Fibroblast of skin of back (primary cell): ENCODE data around the gene DAGLA.
A peak's percentile ranks its signal among the peaks of the same experiment; 100 is the strongest.

Experiments used
- DNase-seq: peaks from one replicate; pipeline ENCODE4 v3.0.0-alpha.2; 2013

DAGLA gene

DNA sequence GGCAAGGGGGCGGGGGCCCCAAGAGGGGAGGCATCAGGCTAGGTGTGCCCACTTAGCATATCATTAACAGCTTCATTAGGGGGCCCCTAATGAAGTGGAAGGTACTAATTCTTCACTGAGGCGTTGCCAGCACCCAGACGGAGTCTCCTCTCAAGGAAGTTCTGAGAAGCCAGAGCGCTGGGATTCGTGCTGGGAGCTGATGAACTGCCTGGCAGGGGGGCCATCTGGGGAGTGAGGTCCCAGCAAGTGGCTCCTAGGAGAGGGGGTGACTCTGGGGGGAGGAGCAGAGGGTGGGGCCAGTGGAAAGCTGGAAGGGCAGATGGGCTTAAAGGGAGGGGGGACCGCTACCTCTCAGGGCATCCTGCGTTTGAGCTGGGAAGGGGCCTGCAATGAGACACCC, 29.8 kb downstream of the DAGLA start:
- no peak for DNase-seq

DNA sequence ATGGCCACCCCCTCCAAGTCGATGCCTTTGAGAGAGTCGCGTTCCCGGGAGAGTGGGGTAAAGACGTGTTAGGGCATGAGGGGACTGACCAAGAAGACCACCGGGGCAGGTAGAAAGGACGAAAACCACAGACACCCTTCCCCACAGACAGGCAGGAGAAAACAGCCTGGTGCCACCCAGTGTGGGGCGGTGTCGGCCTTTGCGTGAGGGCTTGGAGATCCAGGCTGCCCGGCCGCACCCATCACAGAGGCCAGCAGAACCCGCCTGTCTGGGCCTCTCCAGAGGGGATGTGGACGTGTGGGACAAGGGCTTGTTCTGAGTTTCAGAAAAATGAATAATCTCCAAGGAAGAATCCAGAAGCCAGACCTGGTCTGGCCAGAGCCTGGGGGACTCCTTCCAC, 30.8 kb downstream of the DAGLA start:
- DNase-seq: no peak

DNA sequence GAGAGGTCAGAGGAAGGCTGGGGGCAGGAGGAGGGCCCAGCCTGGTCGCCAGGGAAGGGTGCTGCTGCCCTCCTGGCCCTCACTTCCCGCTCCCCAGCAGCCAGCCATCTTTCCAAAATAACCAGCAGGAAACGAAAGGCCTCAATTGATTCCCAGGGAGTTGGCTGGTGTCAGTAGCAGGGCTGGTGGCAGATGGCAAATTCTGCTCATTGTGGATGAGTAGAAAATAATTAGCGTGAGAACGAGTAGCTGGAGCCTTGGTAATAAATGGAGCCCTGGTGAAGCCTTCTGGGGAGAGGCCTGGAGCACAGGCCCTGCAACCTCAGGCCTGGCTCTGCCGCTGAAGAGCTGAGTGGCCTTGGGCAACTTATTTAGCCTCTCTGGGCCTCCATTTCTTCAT, 31.3 kb downstream of the DAGLA start:
- no peak for DNase-seq

DNA sequence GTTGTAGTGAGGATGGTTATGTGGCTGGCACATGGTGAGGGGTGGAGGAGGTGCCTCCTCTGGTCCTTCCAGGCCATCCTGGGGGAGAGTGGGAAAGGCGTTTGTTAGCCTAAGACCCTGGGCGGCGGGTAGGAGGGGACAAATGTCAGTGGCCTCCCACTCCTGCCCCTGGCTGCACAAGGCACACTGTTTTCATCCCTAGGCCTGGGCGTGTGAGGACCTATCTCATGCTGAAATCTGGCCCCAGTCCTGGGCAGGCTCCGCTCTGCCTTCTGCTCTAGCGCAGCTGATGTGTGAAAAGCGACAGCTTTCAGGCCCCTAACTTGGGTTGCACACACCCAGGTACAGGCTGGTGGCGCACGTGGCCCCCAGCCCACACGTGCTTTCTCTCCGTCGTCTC, 32.1 kb downstream of the DAGLA start:
- DNase-seq: no peak

- no peak for DNase-seq
Measured at GRCh38 chr11:61712846-61713245, 32.7 kb downstream of the DAGLA start.

GRCh38 chr11:61713464-61713863, 33.3 kb downstream of the DAGLA start:
- no peak for DNase-seq

DNA sequence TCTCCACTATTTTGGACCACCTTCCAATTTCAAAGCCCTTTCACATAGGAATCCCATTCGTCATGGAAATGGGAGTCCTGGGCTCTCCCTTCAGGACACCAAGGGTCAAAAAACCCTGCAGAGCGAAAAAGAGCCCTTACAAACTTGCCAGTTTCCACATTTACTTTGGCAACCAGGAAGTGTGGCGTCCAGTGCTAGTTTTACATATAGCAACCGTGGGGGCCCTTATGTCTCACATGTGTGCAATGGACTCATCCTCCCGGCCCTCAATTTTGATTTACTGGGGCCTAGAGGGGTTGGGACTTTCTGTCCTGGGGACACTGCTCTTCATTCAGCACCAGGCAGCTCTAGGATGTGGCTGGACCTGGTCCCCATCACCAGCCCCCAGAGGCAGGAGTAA, 33.7 kb downstream of the DAGLA start:
- no peak for DNase-seq

GRCh38 chr11:61714316-61714715, 34.1 kb downstream of the DAGLA start:
- DNase-seq: no peak

GRCh38 chr11:61714916-61715315, 34.7 kb downstream of the DAGLA start:
- DNase-seq: no peak

DNA sequence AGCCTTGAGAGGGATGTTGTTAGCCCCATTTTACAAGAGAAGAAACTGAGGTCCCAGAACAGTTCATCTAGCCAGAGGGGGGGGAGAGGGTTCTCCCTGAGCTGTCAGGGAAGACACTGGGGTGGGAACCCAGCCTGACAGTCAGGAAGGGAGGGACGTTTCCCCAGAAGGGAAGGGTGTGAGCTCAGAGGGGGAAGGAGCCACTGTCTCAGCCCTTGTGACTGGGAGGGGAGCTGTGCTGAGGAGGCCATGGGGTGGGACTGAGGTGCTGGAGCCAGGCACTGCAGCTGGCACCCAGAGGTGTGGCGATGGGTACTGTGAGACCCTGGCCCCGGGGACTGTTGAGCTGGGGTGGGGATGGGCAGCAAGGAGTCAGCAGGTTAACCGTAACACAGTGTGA, 35.7 kb downstream of the DAGLA start:
- no peak for DNase-seq

- DNase-seq: no peak
Measured at GRCh38 chr11:61716478-61717285, 36.5 kb downstream of the DAGLA start.

DNA sequence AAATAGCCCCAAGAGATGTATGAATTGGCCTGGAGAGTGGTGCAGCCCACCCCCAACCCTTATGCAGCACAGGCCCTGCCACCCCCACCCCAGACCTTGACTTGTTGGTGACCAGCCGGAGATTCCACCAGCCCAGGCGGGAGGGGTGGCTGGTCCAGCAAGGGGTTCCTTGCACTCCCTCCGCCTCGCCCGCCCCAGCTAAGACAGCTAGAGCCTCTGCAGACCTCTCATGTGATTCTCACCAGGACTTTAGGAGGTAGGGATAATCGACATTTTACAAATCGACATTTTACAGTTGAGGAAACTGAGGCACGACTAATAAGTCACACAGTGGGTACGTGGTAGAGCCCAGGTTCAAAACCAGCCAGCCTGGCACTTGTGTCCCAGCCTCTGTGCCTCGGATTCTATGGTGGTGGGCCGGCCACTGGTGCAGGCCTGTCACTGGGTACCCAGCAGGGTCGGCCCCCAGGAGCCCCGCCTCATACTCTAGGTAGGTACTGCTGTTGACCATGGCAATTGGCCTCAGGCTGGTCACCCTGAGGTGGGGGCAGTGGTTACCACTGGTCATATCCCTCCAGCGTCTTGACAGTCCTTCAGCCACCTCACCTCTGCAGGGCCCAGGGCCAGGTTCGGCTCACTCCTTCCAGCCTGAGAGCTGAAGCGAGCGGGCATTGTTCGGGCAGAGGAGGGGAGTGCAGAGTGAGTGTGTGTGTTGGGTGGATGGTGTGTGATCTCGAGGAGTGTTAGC, 37.3 kb downstream of the DAGLA start:
- DNase-seq: no peak

GRCh38 chr11:61718046-61718531, 37.9 kb downstream of the DAGLA start:
- DNase-seq: no peak

- peak; percentile 86 for DNase-seq
Measured at GRCh38 chr11:61718621-61719302, 38.6 kb downstream of the DAGLA start.

DNA sequence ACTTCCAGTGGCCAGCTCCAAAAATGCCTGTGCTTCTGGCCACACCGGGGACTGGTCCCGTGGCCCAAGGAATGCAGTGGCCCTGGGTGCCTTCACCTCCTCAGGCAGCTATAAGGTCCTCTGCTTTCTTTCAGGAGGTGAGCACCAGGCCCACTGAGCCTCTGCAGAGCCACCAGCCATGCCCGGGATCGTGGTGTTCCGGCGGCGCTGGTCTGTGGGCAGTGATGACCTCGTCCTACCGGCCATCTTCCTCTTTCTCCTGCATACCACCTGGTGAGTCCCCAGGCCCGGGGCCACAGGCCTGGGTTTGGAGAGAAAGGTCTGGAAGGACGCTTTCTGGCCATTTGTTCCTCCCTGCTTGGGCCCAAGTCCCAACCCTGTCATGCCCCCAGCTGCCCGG, 39.8 kb downstream of the DAGLA start:
- DNase-seq: no peak

DNA sequence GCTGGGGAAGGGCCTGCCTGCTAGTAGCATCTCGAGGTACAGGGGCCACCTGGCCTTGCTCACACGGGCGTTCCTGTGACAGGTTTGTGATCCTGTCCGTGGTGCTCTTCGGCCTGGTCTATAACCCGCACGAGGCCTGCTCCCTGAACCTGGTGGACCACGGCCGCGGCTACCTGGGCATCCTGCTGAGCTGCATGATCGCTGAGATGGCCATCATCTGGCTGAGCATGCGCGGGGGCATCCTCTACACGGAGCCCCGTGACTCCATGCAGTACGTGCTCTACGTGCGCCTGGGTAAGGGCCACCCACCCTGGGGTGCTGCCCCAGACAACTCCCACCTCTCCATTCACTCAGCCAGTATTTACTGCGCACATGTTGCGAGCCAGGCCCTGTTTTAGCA, 40.4 kb downstream of the DAGLA start:
- DNase-seq: no peak

GRCh38 chr11:61724437-61724836, 44.2 kb downstream of the DAGLA start:
- DNase-seq: no peak

GRCh38 chr11:61725781-61726231, 45.6 kb downstream of the DAGLA start:
- no peak for DNase-seq

DNA sequence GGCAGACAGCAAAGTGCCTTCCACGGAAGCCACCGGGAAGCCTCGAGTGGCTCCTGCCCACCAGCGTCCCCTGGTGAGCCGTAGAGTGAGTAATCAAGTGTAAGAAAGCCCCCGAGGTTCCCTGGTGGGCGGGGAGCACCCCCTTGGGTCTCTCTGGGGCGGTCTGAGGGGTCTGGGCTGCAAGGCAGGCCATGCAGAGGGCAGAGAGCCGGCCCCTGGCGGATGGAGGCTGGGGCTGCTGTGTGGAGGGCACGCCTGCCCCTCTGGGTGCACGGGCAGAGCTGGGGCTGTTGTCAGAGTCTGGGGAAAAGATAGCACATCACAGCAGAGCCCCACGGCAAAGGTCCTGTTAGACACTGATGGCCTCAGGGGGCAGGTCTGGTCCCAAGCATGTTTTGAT, 46.6 kb downstream of the DAGLA start:
- no peak for DNase-seq

DNA sequence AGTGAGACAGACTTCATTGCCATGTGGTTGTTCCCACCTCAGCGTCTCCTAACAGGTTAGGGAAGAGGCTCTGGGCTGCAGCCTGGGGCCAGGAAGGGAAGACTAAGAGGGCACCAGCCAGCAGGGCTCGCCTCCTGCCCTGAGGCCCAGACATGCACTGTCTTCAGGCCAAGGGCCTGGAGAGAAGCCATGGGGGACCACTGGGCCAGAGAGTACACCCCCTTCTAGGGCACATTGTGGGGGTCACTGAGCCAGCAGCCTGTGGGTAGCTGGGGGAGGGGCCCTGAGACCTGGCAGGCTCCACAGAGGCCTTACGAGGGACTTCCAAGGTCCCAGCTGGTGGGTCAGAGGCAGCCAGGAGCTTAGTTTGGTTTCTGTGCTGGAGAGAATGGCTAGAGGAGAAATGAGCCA, 47.2 kb downstream of the DAGLA start:
- no peak for DNase-seq

DNA sequence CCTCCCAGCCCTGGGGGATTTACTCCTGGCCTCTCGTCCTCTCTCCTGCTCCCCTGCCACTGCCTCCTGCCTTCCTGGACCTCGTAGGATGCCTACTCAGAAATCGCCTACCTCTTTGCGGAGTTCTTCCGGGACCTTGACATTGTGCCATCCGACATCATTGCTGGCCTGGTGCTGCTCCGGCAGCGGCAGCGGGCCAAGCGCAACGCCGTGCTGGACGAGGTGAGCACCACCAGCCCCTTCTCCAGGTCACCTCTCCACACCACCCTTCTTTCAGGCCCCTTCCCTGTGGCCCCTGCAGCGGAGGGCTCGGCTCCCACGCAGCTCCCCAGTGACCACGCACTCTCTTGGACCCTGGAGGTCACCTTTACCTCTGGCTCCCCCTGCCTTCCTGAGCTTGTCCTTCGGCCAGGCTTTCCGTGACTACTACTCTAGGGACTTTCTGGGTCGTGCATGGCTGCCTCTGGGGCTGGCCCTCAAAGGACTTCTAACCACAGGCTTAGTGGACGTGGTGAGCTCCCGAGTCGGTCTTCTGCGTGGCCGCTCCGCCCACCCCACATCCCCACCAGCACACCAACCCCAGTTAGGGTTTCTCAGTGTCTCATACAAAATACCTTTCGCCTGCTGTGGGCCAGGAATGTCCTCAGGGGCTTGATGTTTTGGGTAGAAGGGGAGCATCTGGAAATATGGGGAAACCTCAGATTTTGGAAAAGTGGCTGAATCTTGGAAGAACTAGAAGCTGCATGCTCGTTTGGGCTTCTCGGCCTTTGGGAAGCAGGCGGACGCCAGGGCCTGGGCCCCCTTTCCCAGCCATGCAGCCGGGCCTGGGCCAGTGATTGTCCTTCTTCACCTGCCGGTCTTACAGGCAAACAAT, 48.1 kb downstream of the DAGLA start:
- no peak for DNase-seq

- peak; percentile 35 for DNase-seq
Measured at GRCh38 chr11:61728940-61729219, 48.7 kb downstream of the DAGLA start.
